HEK293T (cell line): ENCODE data around the gene HBP1.

Source experiments
- CTBP1 ChIP-seq: fragments of 450-650 bp; IDR thresholded peaks from 2 replicates; pipeline ENCODE4 v1.6.1; 2016; ENCODE audit warnings: borderline replicate concordance
- SP1 ChIP-seq: fragments of 450-650 bp; IDR thresholded peaks from 2 replicates; pipeline ENCODE4 v1.6.1; 2017
- ZNF384 ChIP-seq: fragments of 450-650 bp; IDR thresholded peaks from 2 replicates; pipeline ENCODE4 v1.6.1; 2016

DNA sequence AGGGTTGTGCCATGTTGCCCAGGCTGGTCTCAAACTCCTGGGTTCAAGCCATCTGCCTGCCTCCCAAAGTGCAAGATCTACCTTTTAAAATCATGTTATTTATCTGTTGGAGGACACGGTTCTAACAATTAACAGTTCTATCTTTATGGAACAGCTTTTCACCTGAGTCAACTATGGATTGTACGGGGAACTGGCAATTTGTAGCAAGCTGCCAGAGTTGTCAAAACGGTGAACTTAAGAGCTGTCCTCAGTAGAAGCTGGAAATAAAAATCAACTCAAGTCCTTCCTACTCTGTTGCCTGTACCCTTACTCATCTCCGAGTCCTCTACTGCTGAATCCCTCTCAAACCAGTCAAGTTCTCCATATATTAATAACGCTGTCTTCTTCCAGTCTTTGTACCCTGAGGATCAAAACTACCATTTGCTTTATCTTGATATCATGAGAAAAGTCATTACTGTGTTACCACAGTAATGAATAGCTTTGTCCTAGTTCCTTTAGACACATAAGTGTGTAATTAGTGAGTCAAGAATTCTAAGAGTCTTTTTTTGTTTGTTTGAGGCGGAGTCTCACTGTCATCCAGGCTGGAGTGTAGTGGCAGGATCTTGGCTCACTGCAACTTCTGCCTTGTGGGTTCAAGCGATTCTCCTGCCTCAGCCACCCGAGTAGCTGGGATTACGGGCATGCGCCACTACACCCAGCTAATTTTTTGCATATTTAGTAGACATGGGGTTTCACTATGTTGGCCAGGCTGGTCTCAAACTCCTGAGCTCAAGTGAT lies 28.2 kb downstream of the HBP1 start:
- TF ChIP-seq SP1 (no peak), ZNF384 (no peak), CTBP1 (no peak)
